Raji (cell line): ENCODE results near the gene CCNT1.

Experiments used
- POLR2A ChIP-seq: IDR thresholded peaks from 2 replicates; pipeline ENCODE4 v1.6.1; 2011; ENCODE audit warnings: low read depth, low read length, control low read depth; ENCODE audit not compliant: insufficient read depth

CCNT1 gene

GRCh38 chr12:48695859-48696258, 20.6 kb downstream of the CCNT1 start:
- no peak for TF ChIP-seq POLR2A

- no peak for TF ChIP-seq POLR2A
Observed at GRCh38 chr12:48694038-48694437, 22.5 kb downstream of the CCNT1 start.

GRCh38 chr12:48693572-48693971, 22.9 kb downstream of the CCNT1 start:
- TF ChIP-seq POLR2A: no peak

GRCh38 chr12:48691826-48692487, 24.6 kb downstream of the CCNT1 start:
- TF ChIP-seq POLR2A: no peak

- TF ChIP-seq POLR2A: no peak
Observed at GRCh38 chr12:48690990-48691389, 25.5 kb downstream of the CCNT1 start.

- TF ChIP-seq POLR2A: no peak
Observed at GRCh38 chr12:48690436-48690835, 26.1 kb downstream of the CCNT1 start.

GRCh38 chr12:48688836-48689235, 27.7 kb downstream of the CCNT1 start:
- no peak for TF ChIP-seq POLR2A

GRCh38 chr12:48687592-48687991, 28.9 kb downstream of the CCNT1 start:
- TF ChIP-seq POLR2A: no peak

- no peak for TF ChIP-seq POLR2A
Observed at GRCh38 chr12:48686615-48687334, 29.7 kb downstream of the CCNT1 start.

GRCh38 chr12:48686037-48686595, 30.4 kb downstream of the CCNT1 start:
- no peak for TF ChIP-seq POLR2A

- TF ChIP-seq POLR2A: no peak
Observed at GRCh38 chr12:48683534-48683933, 33.0 kb downstream of the CCNT1 start.

- no peak for TF ChIP-seq POLR2A
Observed at GRCh38 chr12:48682927-48683326, 33.6 kb downstream of the CCNT1 start.

GRCh38 chr12:48681710-48682532, 34.6 kb downstream of the CCNT1 start, which contains the start of gene KANSL2:
Gene KANSL2 (minus strand): TSS chr12:48682238. CDS start chr12:48681632, 606 bp downstream.
- TF ChIP-seq POLR2A: peak; percentile 99

GRCh38 chr12:48681399-48681709, 35.2 kb downstream of the CCNT1 start:
- TF ChIP-seq POLR2A: no peak

- TF ChIP-seq POLR2A: no peak
Observed at GRCh38 chr12:48680861-48681260, 35.6 kb downstream of the CCNT1 start.
